EH (cell line): Measurements from ENCODE around the gene SQSTM1.
"Not testable (repeated sequence)": the region's sequence is repeated elsewhere in the genome, so short reads cannot be mapped to it uniquely, and the experiment has no call there.

ENCODE experiments used
- DNase-seq: peaks from one replicate; pipeline ENCODE4 v3.0.0-alpha.2; 2015; ENCODE audit warnings: low read depth

SQSTM1 gene

DNA sequence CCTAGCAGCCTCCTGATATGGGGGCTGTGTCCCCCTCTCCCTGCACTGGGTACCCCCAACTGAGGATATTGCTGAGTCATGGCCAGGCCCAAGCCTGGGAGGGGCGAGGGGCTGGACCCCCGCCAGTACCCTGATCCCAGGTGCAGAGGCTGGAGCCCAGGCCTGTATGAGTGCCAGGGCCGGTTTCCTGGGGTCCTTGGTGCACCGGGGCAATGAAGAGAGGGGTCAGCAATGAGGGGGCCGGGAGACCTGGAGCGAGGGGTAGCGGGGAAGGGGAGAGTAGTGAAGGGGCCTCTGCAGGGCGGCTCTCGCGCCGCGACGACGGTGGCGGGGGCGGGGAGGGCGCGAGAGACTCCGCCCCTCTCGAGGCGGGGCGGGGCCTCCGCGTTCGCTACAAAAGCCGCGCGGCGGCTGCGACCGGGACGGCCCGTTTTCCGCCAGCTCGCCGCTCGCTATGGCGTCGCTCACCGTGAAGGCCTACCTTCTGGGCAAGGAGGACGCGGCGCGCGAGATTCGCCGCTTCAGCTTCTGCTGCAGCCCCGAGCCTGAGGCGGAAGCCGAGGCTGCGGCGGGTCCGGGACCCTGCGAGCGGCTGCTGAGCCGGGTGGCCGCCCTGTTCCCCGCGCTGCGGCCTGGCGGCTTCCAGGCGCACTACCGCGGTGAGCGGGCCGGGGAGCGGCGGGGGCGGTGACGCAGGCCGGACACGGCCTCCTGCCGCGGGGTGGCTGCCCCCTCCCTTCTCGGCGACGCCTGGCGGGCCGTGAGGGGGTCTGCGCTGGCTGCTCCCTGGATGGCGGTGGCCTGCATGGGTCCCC lies at the start of gene SQSTM1:
Gene SQSTM1 (plus strand): TSS at position 423 of the 815 bp plus-strand sequence. CDS start 32 bp downstream, at position 455.
- DNase-seq: peak; percentile 77

DNA sequence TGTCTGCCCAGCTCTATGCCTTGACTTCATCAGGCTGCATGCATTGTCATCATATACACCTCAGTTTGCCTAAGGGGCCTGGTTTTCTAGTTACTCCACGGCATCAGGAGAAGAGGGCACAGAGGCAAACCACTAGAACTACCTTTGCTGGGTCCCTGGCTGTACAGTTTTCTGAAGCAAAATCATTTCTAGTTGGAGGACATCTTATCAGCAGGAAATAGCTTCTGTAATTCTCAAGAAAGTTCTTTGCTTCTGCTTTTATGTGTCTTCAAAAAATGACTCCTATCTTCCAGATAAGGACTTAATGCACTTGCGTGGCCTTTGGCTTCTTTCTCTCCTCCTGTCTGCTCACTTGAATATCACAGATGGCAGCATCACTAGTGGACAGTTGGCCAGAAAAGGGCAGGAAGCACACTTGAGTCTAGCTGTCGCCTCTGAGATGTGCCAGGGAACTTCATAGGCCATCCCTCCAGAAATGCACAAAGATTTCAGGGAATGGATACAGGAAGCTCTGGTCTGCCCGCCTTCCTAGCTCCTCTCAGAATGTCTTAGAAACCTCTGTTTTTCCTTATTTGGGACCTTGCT lies 49.3 kb upstream of the SQSTM1 start:
- DNase-seq: no peak

DNA sequence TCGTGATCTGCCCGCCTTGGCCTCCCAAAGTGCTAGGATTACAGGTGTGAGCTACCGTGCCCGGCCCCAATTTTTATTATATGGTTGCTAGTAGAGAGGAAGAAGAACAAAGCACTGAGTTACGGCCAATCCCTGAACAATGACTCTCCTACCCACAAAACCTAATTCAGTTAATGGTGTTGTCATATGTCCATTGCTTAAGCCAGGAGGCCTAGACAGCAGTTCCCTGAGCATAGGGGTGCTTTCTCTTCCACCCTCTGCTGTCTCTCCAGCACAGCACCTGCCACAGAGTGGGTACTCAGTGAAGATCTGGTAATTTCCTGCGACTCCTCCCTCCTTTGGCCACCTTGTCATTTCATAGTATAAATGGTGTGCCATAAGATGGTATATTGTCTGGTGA lies 48.4 kb upstream of the SQSTM1 start:
- DNase-seq: no peak

DNA sequence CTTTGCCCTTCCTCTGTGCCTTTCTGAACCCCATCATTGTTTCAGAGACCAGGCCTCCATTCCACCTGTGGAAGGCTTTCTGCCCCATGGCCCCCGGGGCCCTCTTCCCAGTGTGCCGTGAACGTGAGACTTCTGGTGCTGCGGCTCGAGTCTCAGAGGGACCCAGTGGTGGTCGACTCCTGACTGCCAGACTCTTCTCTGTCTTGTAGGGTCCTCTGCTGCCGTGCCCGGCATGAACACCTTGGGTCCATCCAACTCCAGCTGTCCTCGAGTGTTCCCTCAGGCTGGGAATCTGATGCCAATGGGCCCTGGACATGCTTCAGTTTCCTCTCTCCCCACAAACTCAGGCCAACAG lies 47.0 kb upstream of the SQSTM1 start:
- DNase-seq: no peak

DNA sequence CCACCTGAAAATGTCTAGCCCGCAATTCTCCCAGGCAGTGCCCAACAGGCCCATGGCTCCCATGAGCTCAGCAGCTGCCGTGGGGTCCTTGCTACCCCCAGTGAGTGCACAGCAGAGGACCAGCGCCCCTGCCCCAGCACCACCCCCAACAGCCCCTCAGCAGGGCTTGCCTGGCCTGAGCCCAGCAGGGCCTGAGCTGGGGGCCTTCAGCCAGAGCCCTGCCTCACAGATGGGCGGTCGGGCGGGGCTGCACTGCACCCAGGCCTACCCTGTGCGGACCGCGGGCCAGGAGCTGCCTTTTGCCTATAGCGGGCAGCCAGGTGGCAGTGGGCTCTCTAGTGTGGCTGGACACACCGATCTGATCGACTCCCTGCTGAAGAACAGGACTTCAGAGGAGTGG lies 46.3 kb upstream of the SQSTM1 start:
- no peak for DNase-seq

DNA sequence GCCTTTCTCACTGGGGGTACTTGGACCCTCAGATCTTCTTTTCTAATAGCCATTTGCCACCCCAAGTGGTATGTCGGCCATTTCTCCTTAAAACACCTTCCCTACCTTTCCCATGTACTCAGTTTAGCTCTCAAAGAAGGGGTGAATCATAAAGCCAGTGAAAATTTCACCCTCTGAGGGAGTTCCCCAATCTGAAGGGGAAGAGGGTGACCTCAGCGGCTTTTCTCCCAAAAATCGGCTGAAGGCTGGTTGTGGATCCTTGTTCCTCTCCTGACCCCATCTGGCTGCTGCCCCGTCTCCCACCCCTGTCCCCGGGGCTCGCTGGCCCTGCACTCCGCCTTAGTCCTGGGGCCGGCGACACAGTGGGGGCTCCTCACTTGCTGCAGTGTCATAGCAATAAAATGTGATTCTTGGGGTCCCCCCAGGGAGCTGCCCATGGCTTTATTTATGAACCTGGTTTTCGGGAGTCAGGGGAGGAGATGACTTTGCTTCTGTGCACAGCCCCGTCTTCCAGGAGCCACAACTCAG lies 44.2 kb upstream of the SQSTM1 start:
- no peak for DNase-seq

DNA sequence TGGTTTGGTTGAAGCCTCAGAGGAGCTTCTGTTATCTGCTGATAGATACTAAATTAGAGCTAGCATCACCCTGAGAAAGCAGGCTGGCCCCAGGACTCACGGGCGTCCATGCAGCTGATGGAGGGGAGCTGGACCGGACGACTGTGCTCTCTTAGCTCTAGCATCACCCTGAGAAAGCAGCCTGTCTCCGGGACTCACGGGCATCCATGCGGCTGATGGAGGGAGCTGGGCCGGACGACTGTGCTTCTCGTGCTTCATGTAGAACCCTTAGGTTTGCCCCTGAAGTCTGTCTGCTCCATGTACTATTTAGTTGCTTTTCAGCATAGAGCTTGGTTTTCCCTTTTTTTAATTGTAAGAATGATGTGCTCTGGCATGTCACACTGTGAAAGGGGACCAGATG lies 43.2 kb upstream of the SQSTM1 start:
- DNase-seq: no peak

DNA sequence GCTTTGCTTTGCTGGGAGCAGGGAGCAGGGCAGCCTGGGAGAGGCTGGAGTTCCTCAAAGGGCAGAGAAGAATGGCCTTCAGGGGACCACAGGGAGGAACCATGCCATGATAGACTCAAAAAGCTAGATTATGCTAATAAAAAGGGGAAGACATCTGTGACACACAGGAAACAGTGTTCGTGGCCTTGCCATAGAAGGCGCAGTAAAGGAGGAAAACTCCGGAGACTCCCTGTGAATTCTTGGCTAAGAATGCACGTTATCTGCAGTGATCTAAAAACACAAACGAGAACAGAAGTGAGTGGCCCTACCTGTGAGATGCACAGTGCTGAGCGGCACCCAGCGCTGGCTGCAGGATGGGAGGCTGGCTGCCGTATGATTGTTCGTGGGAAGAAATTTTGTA lies 42.8 kb upstream of the SQSTM1 start:
- no peak for DNase-seq

DNA sequence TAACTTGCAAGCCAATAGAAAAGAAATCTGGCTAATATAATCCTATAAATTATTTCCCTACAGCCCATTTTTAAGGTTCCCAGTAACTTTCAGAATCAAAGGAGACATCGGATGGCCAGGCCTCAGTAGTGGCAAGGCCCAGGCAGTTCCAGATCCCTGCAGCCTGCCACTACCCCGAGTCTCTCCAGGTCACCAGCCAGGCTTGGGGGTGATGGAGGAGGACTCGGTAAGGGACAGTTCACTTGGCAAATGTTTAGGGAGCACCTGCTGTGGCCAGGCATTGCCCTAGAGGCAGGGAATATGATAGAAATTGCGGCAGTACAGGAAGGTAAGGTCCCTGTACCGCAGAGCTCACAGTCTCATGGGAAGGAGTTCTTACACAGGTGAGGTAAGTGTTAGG lies 42.1 kb upstream of the SQSTM1 start:
- DNase-seq: no peak

DNA sequence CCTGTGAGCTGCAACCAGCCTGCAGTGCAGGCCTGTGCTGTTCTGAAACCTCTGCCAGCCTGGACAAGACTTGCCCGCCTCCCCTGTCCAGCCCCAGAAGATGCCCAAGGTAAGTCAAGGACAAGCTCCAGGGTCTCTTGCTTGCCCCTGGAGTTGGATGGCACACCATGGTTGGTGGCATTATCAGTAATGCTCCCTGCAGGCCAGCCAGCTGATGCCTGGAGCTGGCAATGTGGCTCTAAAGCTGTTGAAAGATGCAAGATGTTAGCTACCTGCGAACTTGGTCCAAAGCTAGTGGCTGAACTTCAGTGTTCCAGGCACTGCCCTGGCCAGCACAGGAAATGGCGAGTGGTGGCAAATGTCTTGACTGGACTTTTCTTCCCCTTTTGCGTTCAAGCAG lies 40.9 kb upstream of the SQSTM1 start:
- DNase-seq: no peak

DNA sequence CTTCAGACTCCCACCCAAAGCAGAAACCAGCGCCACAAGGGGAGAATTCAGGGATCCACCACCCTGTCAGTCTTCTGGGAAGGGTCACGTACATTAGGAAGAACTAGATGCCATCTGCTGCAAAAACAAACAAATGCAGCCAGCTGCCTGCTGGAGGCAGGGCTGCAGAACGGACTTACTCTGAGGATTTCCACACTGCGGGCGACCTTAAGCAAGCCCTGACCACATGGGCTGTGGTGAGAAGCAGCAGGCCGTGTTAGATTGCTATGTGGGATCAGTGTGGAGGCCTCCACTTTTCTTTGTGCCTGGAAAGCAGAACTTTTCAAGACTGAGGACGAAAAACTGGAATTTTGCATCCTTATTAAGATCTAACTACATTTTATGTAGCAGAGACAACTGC lies 40.3 kb upstream of the SQSTM1 start:
- no peak for DNase-seq

DNA sequence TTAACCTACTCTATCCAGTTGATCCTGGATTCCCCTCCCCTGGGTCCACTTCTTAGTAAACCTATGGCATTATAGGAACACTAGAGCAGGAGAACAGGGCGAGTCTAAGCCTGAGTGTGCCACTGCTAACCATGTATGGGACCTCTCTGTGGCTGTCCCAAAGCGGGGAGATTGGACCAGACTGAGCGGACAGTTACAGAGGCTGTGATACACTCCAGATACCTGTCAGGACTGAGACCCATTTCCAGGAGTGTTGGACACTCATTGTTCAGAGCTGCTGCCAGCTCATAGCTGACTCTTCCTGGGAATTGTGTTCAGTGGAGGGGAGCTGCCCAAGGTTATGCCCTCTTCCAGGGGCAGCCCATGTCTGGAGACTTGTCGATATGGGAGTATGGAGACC lies 38.9 kb upstream of the SQSTM1 start:
- no peak for DNase-seq

DNA sequence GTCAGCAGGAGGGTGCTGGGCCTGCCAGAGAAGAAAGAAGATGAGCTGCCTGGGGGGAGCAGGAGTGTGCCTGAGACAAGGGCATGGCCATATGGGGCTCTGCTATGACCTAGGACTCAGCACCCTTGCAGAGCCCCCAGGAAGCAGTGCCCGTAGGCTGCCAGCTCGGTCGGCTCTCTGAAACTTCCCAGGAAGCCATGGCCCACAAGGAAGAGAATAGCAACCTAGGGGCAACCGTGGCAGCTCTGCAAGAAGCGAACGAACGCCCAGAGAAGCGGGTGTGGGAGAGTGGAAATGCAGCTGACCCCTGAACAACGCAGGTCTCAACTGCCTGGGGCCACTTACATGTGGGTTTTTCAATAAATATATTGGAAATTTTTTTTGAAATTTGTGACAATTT lies 37.6 kb upstream of the SQSTM1 start:
- no peak for DNase-seq

DNA sequence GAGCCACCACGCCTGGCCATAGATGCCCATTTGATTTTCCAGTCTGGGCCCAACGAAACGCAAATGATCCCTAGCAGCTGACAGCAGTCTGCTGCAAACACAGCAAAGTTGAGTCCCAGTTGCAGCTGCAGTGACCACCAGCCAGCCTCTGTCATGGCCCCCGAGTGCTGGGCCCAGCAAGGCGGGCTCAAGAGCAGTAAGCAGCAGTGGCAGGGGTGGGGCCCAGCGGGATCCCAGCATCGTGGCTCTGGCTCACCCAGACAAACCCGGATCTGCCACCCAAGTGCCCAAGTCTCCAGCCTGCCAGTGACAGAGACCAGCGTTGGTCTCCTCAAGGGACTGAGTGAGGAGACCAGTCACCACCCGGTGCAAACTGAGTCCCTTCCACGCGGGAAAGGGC lies 33.8 kb upstream of the SQSTM1 start:
- no peak for DNase-seq

DNA sequence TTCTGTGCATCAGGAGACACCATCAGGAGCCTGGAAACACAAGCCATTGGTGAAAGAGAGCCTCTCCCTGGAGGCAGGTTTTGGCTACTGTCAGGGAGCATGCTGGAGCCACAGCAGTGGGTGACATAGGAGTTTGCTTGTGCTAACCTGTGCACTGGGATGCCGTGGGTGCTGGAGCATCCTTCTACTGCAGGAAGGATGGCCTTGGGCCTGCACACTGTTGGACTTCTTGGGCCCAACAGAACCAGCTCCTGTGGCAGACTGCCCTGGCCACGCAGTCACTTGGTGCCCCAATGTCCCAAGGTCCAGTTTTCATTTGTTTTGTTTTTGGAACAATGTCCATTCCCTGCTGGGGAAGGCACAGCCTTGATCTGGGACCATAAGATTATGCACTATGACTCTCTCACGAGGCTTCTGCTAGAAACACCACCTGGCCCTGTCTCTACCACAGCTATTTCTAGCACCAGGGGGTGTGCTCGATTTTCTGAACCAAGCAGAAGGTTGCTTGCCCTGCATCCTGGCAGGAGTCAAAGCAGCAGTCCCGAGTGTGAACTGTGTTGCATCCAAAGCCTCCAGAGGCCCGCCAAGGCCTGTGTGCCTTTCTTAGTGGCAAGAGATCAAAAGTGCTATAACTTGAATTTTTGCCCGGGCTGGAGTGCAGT lies 32.4 kb upstream of the SQSTM1 start:
- no peak for DNase-seq

DNA sequence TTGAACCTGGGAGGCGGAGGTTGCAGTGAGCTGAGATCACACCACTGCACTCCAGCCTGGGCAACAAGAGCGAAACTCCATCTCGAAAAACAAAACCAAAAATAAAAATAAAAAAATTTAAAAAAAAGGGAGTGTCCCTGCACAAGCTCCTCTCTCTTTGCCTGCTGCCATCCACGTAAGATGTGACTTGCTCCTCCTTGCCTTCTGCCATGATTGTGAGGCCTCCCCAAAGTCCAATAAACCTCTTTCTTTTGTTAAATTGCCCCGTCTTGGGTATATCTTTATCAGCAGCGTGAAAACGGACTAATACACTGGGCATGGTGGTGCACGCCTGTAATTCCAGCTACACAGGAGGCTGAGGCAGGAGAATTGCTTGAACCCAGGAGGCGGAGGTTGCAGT lies 31.4 kb upstream of the SQSTM1 start:
- not testable (repeated sequence) for DNase-seq

DNA sequence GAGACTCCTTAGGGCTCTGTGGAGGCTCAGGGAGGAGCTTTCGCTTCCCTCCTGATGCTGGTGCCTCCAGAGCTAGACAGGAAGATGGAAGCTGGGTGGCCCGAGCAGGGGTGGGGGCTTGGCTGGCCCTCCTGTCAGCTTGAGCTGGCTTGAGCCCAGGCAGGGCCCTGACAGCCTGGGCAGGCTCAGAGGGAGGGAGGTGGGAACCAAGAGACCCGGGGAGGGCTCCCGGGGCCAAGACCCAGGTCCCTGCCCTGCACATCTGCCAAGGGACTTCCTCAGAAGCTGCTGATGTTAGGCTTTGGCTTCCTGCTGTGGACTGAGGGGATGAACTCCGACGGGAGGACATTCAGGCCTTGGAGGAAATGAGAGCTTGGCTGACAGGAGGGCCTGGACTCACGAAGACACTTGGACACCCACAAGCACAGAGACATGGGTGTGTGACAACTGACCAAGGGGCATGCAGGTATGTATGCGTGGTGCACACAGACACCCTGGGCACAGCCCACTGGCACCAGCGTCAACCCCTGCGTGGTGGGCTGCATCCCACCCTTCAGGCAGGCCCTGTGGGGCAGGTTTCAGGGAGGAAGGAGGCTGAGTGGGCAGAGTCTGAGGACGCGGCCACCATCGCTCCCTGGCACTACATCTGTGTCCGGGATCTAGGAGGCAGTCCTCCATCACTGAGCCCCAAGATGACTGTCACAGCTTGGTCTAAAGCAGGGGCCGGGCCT lies 28.7 kb upstream of the SQSTM1 start:
- DNase-seq: no peak

DNA sequence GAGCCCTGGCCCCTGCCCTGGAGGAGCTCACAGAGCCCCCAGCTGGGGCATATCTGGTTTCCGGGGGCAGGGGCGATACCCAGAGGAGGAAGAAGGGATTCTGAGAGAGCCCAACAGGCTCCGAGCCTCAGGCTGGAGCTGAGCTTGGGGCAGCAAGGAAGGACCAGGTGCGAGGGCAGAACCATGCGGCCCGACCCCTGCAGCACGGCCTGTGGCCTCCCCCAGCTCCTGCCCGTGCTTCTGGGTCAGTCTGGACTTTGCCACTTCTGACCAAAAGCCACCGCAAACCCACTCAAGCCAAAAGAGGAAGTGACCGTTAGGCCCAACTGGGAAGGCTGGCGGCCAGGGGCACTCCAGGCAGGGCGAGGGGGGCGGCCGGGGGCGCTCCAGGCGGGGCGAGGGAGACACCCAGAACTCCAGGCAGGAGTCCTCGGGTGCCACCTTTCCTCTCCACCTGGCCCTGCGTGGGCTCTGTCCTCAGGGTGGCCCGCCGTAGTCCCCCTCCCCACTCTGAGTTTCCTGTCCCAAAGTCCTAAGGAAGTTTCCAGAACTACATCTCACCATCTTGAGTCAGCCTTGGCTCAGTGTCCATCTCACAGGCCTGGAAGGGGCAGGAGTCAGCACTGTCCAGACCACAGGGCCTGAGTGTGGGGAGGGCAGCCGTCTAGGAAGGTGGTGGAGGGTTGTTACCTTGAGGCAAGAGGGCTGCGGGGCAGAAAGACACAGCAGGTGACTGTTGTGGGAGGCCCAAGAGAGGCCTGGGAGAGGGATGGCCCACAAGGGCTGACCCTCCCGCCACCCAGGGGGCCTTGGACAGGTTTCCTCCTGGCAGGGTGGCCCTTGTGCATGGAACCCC lies 27.9 kb upstream of the SQSTM1 start:
- no peak for DNase-seq

DNA sequence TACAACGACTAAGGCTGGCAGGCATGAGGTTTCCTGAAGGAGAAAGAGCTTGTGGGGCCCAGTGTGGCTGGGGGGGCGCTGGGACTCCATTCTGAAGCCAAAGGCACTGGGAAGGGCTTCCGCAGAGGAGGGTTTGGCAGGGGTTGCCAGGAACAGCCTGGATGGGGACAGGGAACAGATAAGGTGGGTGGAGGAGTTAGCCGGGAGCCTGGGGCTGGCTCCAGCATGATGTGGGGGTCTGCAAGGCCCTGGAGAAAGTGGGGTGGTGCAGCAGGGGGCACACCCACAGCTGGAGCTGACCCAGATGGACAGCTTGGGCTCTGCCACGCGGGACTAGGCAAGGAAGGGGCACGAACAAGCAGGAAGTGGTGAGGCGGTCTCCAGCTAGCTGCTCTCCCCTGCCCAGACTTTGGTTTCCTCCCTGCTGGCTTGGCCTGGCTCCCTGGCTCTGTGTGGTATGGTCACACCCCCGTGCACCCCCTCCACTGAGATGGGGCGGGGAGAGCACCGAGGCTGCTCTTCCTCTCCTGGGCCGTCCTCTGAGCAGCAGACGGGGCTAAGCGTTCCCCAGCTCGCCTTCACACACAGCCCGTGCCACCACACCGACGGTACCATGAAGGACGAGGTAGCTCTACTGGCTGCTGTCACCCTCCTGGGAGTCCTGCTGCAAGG lies 27.1 kb upstream of the SQSTM1 start, which contains the start of gene LTC4S:
Gene LTC4S (plus strand): TSS at position 519 of the 672 bp plus-strand sequence. CDS start 95 bp downstream, at position 614.
- peak; percentile 81 for DNase-seq

DNA sequence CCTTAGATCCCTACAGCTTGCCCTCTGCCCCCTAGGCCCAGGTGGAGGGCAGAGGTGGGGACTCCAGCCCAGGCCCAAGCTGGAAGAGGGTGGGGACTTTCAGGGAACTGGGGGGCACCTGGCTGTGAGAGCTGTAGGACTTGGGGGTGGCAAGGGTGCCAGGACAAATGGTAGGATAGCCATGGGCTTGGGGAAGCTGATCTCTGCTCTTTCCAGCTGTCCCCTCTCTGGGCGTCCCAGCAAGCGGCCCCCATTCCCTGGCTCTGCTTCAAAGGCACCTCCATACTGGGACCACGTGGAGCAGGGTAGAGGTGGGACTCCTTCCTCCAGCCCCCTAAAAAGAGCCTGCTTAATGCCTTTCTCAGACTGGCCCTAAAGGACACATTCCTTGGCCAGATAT lies 26.5 kb upstream of the SQSTM1 start:
- no peak for DNase-seq

DNA sequence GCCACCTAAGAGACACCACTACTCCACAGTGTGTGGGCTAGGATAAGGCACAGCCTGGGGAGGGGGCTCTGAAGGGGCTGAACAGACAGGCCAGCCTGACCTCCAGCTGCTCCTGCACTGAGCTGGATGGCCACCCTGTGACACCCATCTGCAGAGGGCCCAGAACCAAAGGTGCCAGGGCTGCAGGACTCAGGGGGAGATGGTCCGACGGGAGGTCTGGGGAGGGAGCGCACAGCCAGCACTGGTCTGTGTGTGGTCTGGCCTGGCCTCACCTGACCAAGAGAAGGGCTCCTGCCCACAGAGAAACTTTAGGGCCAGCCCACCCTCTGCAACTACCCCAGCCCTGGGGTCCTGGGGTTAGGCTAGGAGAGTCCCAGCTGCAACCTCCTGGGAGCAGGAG lies 26.1 kb upstream of the SQSTM1 start:
- DNase-seq: no peak
